HG03469 (cell line): ENCODE data around the gene FRRS1L.

Experiments used
- ATAC-seq: cut with Tn5 transposase; IDR thresholded peaks from one replicate; pipeline ENCODE4 v1.9.1; 2021; ENCODE audit warnings: mild to moderate bottlenecking, moderate library complexity, moderate number of reproducible peaks; ENCODE audit not compliant: unreplicated experiment

Gene FRRS1L

DNA sequence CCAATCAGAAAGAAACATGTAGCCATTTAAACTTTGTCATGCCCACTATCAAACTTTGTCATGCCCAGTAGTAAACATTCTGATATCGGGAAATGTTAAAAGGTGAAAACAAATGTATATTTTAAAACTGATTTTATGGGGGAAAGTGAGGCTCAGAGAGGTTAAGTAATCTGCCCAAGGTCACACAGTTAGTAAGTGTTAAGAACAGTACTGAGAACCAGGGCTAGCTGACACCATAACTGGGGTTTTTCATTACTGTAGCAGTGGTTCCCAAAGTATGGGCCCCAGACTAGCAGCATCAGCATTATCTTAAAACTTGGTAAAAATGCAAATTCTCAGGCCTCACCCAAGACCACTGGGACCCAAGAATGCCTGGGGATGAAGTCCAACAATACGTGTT is 9.9 kb upstream of the FRRS1L start:
- no peak for ATAC-seq

DNA sequence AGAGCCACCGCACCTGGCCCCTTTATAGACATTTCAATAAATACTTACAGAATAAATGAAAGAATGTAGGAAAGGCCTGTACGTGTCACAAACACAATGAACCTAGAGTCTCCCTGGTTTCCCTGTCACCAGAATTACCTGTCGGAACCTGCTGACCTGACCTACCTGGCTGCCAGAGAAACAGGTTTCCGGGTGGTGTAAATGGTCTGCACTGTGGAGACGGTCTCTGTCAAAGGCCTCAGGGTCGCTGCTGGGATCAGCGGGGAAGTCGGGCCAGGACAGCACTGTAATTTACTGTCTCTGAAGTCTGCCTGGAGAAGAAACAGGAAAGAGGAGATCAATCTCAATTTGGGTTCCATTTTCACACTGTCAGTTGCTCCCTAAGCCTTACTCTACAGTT is 9.3 kb upstream of the FRRS1L start:
- no peak for ATAC-seq

DNA sequence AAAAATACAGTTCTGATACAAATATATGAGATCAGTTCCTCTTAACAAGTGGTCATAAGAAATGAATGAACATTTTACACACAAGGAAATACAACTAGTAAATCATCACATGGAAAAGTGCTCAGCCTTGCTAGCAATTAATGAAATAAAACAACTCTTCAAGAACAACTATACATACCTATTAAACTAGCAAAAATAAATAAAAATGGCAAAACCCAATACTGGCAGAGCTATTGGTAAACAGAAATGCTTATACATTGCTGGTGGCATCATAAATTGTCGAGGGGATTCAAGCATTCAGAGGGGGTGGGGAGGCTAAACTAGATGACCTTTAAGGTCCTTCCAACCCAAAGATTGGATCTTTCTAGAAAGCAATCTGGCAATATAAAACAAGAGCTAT is 5.9 kb upstream of the FRRS1L start:
- ATAC-seq = no peak

DNA sequence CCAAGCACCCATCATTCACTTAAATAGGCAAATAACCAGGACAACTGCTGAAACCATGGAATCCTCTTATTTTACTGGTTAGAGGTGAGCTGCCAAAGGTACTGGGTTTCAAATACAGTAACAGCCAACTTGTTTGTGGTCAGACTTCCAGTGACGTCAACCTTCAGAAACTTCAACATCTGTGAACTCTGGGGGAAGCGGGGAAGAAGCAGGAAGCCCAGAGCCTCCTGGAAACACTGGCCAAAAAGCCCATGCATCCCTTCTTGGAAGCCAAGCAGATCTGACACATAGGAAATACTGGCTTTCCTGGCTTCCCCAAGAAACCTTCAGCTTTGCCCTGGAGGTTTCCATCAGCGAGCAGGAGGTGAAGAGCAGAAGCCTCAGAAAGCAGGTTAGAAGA is 4.9 kb upstream of the FRRS1L start:
- ATAC-seq = no peak

DNA sequence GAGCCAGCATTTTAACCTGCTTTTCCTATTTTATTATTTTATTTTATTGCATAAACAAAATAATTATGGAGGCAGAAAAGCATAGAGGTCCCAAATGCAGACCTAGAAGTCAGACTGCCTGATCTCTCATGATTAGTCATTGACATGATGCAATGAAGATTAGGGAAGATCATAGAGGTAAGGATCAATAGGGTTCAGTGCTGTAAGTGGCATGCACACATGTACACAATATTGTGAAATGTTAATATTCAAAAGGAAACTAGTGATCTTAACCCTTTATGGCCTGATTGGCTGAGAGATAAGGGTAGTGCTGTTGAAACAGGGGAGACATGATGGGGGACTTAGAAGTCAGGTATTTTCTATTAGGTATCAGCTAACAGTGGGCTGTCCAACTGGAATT is 1.1 kb upstream of the FRRS1L start:
- ATAC-seq = no peak

DNA sequence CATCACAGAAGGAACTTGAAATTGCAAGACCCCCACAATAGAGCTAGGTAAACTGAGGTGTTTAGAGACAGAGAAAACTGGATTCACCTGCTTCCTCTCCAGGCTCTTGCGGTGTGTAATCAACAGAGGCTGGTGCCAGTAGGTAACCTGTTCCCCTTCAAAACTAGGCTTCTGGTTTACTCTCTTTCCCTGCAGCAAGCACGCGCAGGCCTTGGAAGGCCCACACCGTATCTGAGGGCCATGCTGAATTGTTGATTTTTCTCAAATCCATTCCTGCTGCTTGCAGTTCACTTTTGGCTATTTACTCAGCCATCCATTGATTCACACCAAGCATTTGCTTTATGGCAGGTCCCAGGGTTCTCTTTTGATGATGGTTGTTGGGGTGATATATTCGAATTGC is 667 bp upstream of the FRRS1L start:
- ATAC-seq = no peak

DNA sequence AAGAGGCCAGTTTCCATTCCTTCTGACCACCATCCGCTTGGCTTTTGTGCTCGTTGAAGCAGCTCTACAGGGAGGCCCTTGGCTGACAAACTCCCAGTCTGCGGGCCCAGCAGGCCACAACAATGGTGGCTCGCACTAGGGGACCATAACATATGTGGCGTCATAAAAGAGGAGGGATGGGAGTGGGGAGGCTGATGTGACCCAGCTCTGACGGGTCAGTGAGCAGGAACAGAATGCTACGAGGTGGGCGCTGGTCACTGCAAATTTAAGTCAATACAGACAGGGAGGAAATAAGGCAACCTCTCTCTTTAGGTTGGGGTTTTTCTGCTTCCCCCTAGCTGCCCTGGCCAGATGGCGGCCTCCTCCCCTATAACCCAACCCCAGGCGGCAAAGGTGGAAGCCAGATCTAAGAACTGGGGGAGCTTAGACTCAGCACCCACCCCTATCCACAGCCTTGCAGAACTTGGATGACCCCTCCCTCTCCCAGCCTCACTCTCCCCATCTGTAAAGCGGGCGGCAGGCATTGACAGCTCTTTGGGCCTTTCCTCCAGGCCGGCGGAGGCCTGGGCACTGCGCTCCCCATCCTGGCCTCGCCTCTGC is 778 bp downstream of the FRRS1L start:
- ATAC-seq = no peak

DNA sequence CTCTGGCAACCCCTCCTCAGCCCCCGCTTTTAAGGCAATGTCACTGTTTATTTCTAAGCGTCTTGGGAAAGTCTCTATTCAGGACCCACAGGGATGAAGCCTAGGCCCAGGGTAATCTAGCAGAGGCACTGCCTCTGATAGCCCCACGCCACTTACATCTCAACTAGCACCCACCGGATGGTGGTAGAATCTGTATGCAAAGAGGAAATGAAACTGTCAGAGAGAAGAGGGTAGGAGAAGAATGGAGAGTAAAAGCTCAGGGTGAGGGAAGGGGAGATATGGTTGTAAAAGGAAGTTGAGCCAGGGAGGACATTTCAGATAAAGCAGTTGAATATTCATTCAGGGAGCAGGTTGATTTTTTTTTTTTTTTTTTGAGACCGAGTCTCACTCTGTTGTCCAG is 3.0 kb downstream of the FRRS1L start:
- ATAC-seq = peak; percentile 76

DNA sequence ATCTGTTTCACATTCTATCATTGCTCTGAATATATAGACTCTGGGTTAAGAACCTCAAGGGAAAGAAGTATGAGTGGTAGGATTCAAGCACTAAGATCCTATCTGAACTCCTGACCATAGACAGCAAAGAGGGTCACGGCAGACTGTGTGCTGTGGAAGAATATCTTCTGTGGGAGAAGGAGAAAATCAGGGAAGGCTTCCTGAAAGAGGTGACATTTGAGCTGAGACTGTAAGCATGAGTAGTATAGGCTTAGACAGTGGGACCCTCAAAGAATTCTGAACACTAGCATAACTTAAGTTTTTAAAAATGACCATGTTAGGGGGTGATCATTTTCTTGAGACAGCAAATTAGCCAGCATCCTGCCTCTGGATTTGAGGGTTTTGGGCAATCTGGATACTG is 3.9 kb downstream of the FRRS1L start:
- ATAC-seq = no peak

DNA sequence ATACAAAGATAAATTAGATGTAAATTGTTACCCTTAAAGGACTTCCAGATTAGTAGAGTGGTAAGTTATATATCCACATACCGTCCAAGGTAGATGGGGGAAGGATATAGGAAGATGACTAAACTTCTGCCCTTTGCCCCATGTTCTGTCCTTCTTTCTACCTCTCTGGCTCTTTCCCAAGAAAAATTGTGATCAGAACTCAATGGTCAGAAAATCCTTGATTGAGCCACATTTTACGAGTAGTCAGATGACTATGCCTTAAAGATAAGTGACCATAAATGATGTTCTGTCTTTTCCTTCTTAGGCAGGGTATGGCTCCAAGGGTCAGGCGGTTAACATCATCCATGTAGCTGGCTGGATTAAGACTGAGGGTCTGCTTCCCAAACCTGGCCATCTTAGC is 4.4 kb downstream of the FRRS1L start:
- ATAC-seq = no peak

DNA sequence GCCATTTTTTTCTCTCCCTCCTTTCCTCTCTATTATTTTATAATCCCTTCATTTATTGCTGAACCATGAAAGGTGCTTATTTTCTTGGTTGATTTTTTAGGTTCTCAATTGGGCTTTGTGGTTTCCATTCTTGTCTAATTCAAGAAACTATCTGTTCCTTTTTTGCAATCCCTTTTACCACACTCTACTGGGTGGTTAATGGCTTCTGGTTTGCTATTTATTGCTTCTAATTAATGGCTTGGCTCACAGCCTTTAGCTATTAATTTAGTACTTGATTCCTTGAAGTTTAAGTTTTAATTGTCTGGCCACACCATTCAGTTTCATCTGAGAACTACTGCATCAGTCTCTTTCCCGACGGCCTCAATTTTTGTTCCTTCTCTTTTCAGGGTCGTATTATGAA is 5.6 kb downstream of the FRRS1L start:
- ATAC-seq = no peak

DNA sequence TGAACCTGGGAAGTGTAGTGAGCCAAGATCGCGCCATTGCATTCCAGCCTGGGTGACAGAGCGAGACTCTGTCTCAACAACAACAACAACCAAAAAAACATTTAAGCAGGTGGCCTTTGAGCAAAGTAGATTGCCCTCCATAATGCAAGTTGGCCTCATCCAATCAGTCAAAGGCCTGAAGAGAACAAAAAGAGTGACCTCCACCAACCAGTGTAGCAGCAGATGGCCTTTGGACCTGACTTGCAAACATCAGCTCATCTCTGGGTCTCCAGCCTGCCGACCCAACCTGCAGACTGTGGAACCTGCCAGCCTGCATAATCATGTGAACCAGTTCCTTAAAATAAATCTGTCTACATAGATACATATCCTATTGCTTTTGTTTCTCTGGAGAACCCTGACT is 7.5 kb downstream of the FRRS1L start:
- no peak for ATAC-seq

DNA sequence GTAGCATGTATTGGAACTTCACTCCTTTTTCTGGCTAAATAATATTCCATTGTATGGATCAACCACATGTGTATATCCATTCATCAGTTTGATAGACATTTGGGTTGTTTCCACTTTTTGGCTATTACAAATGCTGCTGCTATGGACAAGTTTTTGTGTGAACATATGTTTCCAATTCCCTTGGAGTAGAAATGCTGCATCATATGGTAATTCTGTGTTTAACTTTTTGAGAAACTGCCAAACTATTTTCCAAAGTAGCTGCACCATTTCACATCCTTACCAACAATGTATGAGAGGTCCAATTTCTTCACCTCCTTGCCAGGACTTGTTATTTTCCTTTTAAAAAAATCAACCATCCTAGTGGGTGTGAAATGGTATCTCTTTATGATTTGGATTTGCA is 8.4 kb downstream of the FRRS1L start:
- no peak for ATAC-seq

DNA sequence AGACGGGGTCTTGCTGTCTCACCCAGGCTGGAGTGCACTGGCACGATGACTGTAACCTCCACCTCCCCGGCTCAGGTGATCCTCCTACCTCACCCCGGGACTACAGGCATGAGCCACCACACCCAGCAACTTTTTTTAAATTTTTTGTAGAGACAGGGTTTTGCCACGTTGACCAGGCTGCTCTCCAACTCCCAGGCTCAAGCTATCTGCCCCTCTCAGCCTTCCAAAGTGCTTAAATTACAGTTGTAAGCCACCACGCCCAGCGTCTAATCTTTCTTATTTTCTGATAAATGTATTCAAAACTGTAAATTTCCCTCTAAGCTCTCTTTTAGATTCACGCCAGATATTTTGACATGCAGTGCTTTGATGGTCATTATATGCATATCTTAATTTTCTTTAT is 10.3 kb downstream of the FRRS1L start:
- no peak for ATAC-seq

DNA sequence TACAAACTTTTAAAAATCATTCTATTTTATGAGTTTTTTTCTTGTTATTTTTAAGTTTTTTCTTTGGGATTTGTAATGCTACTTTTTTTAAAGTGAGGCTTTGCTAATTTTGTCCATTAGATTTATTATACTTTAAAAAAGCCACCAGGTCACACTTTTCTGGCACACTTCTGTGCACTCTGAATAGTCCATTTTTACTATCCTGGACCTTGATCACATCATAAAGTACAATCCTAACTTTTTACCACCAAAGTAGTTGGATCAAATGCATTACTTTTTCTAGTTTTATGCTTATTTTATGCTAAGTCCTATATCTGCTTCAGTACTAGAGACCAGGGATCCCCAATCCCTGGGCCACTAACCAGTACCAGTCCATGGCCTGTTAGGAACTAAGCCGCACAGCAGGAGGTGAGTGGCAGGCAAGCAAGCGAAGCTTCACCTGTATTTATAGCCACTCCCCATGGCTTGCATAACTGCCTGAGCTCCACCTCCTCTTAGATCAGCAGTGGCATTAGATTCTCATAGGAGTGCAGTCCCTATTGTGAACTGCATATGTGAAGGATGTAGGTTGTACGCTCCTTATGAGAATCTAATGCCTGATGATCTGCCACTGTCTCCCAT is 16.0 kb downstream of the FRRS1L start:
- no peak for ATAC-seq

DNA sequence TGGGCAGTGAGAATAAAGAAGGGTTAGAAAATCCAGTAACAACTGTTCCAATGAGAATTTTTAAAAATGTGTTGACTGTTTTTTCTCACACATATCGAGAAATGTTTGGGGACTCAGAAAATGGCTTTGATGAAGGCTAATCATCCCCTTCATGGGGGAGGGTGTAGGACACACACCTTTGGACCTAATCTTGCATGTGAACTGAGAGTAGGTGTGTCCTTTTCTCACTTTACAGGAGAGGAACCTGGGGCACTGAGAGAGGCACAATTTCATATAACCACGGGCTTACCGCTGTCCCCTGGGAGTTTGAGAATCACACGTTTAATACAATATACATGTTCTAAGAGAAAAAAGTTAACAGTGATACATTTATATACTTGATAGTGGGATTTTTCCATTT is 17.3 kb downstream of the FRRS1L start:
- no peak for ATAC-seq

DNA sequence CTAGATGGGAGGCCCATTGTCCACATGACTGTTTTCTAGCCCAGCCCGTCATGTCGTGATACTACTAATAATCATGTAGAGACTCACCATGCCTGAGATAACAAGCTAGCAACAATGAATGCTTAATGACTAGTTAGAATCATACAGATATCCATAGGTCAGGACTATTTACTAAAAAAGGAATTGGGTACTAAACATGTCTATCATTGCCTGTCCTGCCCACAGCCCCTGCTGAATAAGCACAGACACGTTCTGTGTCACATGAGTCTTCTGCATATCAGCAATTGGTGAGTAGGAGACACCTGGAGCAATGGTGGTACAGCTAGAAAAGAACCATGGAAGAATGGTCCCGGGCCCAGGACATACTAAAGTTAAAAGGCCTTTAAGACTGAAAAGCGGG is 18.0 kb downstream of the FRRS1L start:
- ATAC-seq = no peak

DNA sequence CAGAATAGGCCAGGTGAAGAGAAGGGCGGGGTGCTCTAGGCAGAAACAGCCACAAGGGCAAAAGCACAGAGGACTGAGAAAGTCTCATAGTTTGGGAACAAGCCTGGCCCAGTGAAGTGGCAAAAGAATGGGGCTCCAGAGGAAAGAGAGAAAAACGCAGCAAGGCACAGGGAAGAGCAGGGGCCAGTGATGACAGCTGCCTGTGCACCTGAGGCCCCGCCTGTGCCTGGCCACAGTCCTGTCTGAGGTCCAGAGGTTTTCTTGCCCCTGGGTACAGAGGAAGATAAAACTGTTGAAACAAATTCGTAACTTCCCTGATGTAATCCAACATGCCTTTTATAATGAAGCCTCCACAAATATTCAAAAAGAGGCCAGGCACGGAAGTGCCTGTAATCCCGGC is 22.0 kb downstream of the FRRS1L start:
- ATAC-seq = no peak

DNA sequence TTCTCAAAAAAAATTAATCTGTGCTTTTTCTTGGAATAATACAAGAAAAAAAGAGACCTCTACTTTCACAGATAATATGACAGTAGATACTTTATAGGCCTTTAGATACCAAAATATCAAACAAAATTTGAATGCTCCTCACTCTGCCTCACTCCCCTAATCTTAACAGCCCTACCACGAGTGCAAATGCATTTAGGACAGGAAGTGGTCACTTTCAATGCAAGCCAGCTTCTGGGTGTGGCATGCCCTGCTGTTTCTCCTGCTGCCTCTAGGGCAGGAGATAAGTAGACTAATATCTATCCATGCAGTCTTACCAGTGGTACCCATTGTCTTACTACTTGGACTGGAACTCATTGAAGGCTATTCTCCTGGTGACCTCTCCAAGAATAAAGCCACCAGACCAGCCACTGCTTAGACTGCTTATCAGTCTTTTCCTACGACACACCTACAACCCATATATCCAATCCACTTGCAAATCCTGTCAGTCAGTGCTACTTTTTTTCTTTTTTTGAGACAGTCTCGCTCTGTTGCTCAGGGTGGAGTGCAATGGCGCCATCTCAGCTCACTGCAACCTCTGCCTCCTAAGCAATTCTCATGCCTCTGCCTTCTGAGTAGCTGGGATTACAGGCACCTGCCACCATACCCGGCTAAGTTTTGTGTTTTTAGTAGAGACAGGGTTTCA is 23.0 kb downstream of the FRRS1L start:
- ATAC-seq = peak; percentile 97

DNA sequence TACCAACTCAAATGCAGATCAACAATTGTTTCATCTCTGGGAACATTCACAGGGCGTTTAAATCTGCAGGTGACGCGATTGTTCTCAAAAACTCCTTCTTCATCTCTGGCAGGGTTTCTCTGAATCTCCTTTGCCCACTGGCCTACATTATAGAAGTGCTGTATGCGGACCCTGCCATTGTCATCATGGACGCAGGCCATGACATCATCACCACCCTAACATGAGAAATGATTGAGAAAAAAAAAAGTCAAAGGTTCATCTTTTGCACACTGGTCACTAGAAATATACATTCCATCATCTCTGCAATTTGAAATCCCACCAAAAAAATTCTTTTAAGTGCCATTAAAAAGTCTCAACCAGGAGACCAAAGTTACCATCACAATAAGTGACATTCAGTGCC is 25.7 kb downstream of the FRRS1L start:
- no peak for ATAC-seq

DNA sequence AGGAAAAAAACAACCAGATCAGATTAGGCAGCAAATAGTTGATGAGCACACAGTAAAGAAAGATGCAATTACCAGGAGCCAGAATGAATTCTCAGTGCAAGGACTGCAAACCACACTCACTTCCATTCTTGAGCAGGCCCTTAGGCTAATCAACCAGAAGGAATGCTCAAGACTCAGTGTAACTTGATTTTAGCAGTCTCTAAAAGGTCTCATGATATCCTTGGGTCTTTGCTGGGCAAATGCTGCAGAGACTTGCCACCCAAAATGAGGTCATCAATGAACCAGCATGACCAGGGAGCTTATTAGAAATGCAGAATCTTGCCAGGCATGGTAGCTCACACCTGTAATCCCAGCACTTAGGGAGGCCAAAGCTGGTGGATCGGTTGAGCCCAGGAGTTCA is 27.2 kb downstream of the FRRS1L start:
- ATAC-seq = no peak

DNA sequence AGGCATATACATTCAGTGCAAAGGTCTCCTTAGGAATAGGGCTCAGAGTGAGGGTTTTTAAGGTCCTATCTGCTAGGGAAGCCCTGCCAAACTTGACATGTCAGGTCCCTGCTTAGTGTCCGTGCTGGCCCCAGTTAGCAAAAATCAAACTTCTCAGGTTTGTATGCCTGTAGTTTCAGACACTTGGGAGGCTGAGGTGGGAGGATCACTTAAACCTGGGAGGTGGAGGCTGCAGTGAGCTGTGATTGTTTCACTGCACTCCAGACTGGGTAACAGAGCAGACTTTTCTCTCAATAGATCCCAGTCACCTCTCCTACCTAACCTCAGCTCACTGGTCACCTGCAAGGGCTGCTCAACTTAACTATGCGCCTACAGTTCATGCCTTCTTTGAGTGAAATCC is 28.6 kb downstream of the FRRS1L start:
- ATAC-seq = no peak

DNA sequence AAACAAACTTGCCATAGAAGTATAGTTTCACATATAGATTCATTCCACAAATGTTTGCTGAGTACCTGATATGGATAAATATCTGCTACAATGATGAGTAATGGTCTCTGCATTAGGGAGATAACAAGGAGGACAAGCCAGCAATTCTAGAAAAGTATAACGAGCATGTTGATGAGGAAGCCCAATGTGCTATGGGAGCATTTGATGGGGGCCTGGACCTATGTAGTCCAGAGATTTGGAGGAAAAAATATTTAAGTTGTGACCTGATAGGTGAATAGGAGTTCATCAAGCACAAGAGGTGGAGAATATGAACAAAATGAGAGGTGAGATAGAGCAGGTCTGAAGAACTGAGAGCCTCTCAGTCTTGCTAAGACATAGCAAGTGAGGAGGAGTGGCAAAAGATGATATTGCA is 32.9 kb downstream of the FRRS1L start:
- ATAC-seq = no peak
